Fibroblast of lung (primary cell): ENCODE data around the gene COX8A. TPM values are rescaled to one million over a fixed set of nuclear protein-coding genes. Genes with fewer than 3 reads are reported as not detected.
A peak's percentile ranks its signal among the peaks of the same experiment; 100 is the strongest.

Experiments used
- DNase-seq, 2 donors: peaks; one replicate each; pipeline versions ENCODE4 v3.0.0 to v3.0.0-alpha.2; 2010; ENCODE audit warnings: low read depth in 2 of 2
- H2AFZ ChIP-seq: 2 replicates; pipeline ENCODE4 v1.5.1; 2012; ENCODE audit warnings: low read length, control low read depth, inconsistent platforms
- H3K27ac ChIP-seq: 2 replicates; pipeline ENCODE4 v1.5.1; 2011; ENCODE audit warnings: low read length, control low read depth; ENCODE audit not compliant: insufficient read depth
- H3K27me3 ChIP-seq: 2 replicates; pipeline ENCODE4 v1.5.1; 2011; ENCODE audit warnings: mild to moderate bottlenecking, low read length; ENCODE audit not compliant: control insufficient read depth, insufficient read depth
- H3K36me3 ChIP-seq: 2 replicates; pipeline ENCODE4 v1.5.1; 2011; ENCODE audit warnings: low read length; ENCODE audit not compliant: control insufficient read depth, insufficient read depth
- H3K4me1 ChIP-seq: 2 replicates; pipeline ENCODE4 v1.5.1; 2011; ENCODE audit warnings: low read length; ENCODE audit not compliant: control insufficient read depth, insufficient read depth; ENCODE audit errors: extremely low read depth
- H3K4me2 ChIP-seq: 2 replicates; pipeline ENCODE4 v1.5.1; 2011; ENCODE audit warnings: low read length, control low read depth; ENCODE audit not compliant: insufficient read depth; ENCODE audit errors: extremely low read depth
- H3K4me3 ChIP-seq, 4 experiments: fragments of 200-600 bp in 1 of 4; sonication (generic) in 1 of 4; replicated peaks in 1 of 4; 2 replicates each; pipeline ENCODE4 v1.5.1; 2011 to 2016; ENCODE audit warnings: low read length in 4 of 4, low read depth in 3 of 4, mild to moderate bottlenecking in 3 of 4, control low read depth in 2 of 4, inconsistent platforms in 1 of 4, mixed read lengths in 1 of 4; ENCODE audit not compliant: insufficient read depth in 1 of 4; ENCODE audit errors: control extremely low read depth in 1 of 4
- H3K79me2 ChIP-seq: 2 replicates; pipeline ENCODE4 v1.5.1; 2012; ENCODE audit warnings: mild to moderate bottlenecking, low read length, inconsistent platforms; ENCODE audit not compliant: control insufficient read depth, insufficient read depth
- H3K9ac ChIP-seq: 2 replicates; pipeline ENCODE4 v1.5.1; 2011; ENCODE audit warnings: mild to moderate bottlenecking, low read length, control low read depth; ENCODE audit not compliant: insufficient read depth
- H3K9me3 ChIP-seq: 2 replicates; pipeline ENCODE4 v1.5.1; 2012; ENCODE audit warnings: low read depth, low read length; ENCODE audit not compliant: control insufficient read depth, insufficient read depth
- H4K20me1 ChIP-seq: 2 replicates; pipeline ENCODE4 v1.5.1; 2011; ENCODE audit warnings: low read length; ENCODE audit not compliant: control insufficient read depth, insufficient read depth; ENCODE audit errors: extremely low read depth
- EZH2 ChIP-seq: IDR thresholded peaks from 2 replicates; pipeline ENCODE4 v1.5.1; 2012; ENCODE audit warnings: low read length, control low read depth, mild to moderate bottlenecking; ENCODE audit errors: missing control alignments
- polyA plus RNA-seq, 2 donors: library from polyadenylated mRNA; depleted of rRNA in 1 of 2; stranded (reverse) in 1 of 2; unstranded in 1 of 2; fragments of >200 nt; gene quantifications; 2 replicates each; pipeline ENCODE4 v1.2.1, GENCODE V29; 2011 to 2012; ENCODE audit warnings: missing spikeins in 1 of 2
- total RNA-seq: library from RNA; depleted of rRNA; stranded (reverse); fragments of >200 nt; gene quantifications from 2 replicates; pipeline ENCODE4 v1.2.1, GENCODE V29; 2014
- TF ChIP-seq, protein P1 (sequence below), 2 donors: IDR thresholded peaks in 1 of 2; conservative IDR thresholded peaks in 1 of 2; 1 replicate in 1 of 2; 2 replicates in 1 of 2; pipeline ENCODE4 v1.5.1; 2011 to 2012; ENCODE audit warnings: low read length in 2 of 2, control low read depth in 1 of 2, inconsistent platforms in 1 of 2, low read depth in 1 of 2, mild to moderate bottlenecking in 1 of 2

The COX8A gene
- total and polyA plus RNA-seq, 2 donors (not counting 1 experiment from before 2014, with no cell fraction given), result 200 to 409 TPM

DNA sequence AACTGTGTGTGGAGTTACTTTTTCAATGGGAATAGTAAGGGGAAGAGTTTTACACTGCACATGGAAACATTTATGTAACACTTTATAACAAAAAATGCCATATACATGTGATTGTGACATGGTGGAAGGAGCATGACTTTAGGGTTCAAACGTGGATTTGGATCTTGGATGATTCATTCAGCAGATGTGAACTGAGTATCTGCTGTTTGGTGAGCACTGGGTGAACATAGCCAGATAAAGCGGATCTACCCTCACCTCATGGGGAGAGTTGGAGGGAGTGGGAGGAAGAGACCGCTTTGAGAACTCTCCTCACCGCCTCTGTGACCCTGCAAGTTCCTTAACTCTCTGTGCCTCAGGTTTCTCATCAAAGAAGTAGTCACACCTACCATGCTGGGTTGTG is 32.5 kb upstream of the COX8A start:
- peaks cover 16% of the 10 kb centered on the region for H3K79me2 ChIP-seq
- TF ChIP-seq, protein P1, sequence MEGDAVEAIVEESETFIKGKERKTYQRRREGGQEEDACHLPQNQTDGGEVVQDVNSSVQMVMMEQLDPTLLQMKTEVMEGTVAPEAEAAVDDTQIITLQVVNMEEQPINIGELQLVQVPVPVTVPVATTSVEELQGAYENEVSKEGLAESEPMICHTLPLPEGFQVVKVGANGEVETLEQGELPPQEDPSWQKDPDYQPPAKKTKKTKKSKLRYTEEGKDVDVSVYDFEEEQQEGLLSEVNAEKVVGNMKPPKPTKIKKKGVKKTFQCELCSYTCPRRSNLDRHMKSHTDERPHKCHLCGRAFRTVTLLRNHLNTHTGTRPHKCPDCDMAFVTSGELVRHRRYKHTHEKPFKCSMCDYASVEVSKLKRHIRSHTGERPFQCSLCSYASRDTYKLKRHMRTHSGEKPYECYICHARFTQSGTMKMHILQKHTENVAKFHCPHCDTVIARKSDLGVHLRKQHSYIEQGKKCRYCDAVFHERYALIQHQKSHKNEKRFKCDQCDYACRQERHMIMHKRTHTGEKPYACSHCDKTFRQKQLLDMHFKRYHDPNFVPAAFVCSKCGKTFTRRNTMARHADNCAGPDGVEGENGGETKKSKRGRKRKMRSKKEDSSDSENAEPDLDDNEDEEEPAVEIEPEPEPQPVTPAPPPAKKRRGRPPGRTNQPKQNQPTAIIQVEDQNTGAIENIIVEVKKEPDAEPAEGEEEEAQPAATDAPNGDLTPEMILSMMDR (conservative IDR thresholded peaks at IDR 0.05 in 1 of 2, IDR thresholded peaks at IDR 0.05 in 1 of 2; ENCODE audit: low read depth in 1 of 2, low read length in 2 of 2), result no peak
- no peak for TF ChIP-seq EZH2
- H2AFZ ChIP-seq, result no peak overlapping the region
- no peak for DNase-seq
- no peaks in the 10 kb centered on the region for H3K9me3 ChIP-seq
- H3K4me1 ChIP-seq, result peaks cover 12% of the 10 kb centered on the region
- no peak overlapping the region for H3K9ac ChIP-seq
- H3K36me3 ChIP-seq, result no peaks in the 10 kb centered on the region
- H3K4me3 ChIP-seq, result no peak overlapping the region
- H3K27me3 ChIP-seq, result no peaks in the 10 kb centered on the region
- H4K20me1 ChIP-seq, result no peaks in the 10 kb centered on the region
- H3K27ac ChIP-seq, result no peak overlapping the region
- no peak overlapping the region for H3K4me2 ChIP-seq

DNA sequence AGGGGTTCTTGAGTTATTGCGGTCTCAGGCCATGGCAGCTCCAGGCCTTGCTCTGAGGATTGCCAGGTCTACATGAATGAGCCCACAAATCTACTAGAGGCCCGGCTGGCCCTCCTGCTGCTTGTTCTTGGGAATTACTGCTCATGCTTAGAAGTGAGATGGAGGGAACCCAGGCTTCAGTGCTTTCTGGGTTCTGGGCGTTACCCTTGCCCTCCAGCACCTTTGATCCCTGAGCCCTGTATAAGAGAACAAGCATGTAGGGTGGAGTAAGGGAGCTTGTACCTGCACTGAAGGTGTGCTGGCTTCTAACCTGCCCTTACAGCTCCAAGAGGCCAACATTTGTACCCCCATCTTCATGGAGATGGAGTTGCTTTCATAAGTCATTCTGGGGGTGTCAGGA is 31.6 kb upstream of the COX8A start:
- Histone ChIP-seq H4K20me1 (no peaks in the 10 kb centered on the region), H3K9ac (no peak overlapping the region), H3K79me2 (peaks cover 16% of the 10 kb centered on the region), H2AFZ (no peak overlapping the region), H3K4me1 (peaks cover 12% of the 10 kb centered on the region), H3K4me2 (no peak overlapping the region), H3K36me3 (no peaks in the 10 kb centered on the region), H3K4me3 (no peak overlapping the region), H3K9me3 (no peaks in the 10 kb centered on the region), H3K27ac (no peak overlapping the region), H3K27me3 (no peaks in the 10 kb centered on the region)
- no peak for TF ChIP-seq EZH2
- TF ChIP-seq, protein P1 (conservative IDR thresholded peaks at IDR 0.05 in 1 of 2, IDR thresholded peaks at IDR 0.05 in 1 of 2; ENCODE audit: low read depth in 1 of 2, low read length in 2 of 2), result no peak
- DNase-seq, result no peak

DNA sequence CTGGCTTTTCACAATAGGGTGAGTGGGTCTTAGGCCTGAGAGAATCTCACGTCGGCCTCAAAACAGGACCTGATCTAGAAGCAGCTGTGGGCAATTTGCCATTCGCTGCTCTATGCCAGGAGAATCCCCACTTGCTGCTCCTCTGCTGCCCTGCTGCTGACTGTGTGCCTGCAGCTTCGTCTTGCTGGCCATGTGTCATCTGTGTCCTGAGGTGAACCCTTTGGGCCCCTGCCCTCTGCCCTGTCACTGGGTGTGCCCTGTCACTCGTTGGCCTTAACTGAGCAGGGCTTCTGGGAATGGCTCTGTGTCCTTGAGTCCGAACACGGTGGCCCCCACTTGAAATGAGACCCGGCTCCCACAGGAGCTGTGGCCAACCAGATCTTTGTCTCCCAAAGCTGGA is 29.4 kb upstream of the COX8A start:
- H3K4me2 ChIP-seq, result peak overlapping the region; percentile 11
- no peak overlapping the region for H3K4me3 ChIP-seq
- H3K36me3 ChIP-seq, result no peaks in the 10 kb centered on the region
- H3K79me2 ChIP-seq, result peaks cover 9% of the 10 kb centered on the region
- H2AFZ ChIP-seq, result no peak overlapping the region
- no peaks in the 10 kb centered on the region for H3K27me3 ChIP-seq
- H4K20me1 ChIP-seq, result no peaks in the 10 kb centered on the region
- TF ChIP-seq EZH2, result no peak
- TF ChIP-seq, protein P1 (conservative IDR thresholded peaks at IDR 0.05 in 1 of 2, IDR thresholded peaks at IDR 0.05 in 1 of 2; ENCODE audit: low read depth in 1 of 2, low read length in 2 of 2), result no peak
- no peak overlapping the region for H3K9ac ChIP-seq
- no peaks in the 10 kb centered on the region for H3K9me3 ChIP-seq
- H3K4me1 ChIP-seq, result peaks cover 12% of the 10 kb centered on the region
- DNase-seq, result no peak
- H3K27ac ChIP-seq, result no peak overlapping the region
